ENCODE data around the gene SMURF1.

Gene SMURF1

GRCh38 chr7:99115379-99115778 lies 28.5 kb downstream of the SMURF1 start:
- no peak for ATAC-seq
- no peak for TF ChIP-seq ZNF8 (CRISPR knock-in tag; IDR thresholded peaks at IDR 0.05)
- no peak for TF ChIP-seq SNAI2 (CRISPR knock-in tag; IDR thresholded peaks at IDR 0.05)
- TF ChIP-seq ZFP30 (CRISPR knock-in tag; IDR thresholded peaks at IDR 0.05) = no peak
- TF ChIP-seq BACH2 (CRISPR knock-in tag; IDR thresholded peaks at IDR 0.05; ENCODE audit: borderline replicate concordance) = no peak
- TF ChIP-seq ESRRG (CRISPR knock-in tag; IDR thresholded peaks at IDR 0.05) = no peak
- no peak for TF ChIP-seq CSRNP3 (CRISPR knock-in tag; IDR thresholded peaks at IDR 0.05)
- no peak for TF ChIP-seq GLIS3 (CRISPR knock-in tag; IDR thresholded peaks at IDR 0.05)
- TF ChIP-seq CREB5 (CRISPR knock-in tag; IDR thresholded peaks at IDR 0.05; ENCODE audit: low read depth) = no peak
- no peak for TF ChIP-seq TCF4 (CRISPR knock-in tag; IDR thresholded peaks at IDR 0.05; ENCODE audit: borderline replicate concordance)
- no peak for TF ChIP-seq ZNF70 (CRISPR knock-in tag; IDR thresholded peaks at IDR 0.05)

GRCh38 chr7:99112979-99113378 lies 30.9 kb downstream of the SMURF1 start:
- TF ChIP-seq ZNF70 (CRISPR knock-in tag; IDR thresholded peaks at IDR 0.05) = no peak
- no peak for TF ChIP-seq PATZ1 (CRISPR knock-in tag; IDR thresholded peaks at IDR 0.05; ENCODE audit: borderline replicate concordance)
- no peak for TF ChIP-seq ZFP30 (CRISPR knock-in tag; IDR thresholded peaks at IDR 0.05)
- TF ChIP-seq ZC3H10 (CRISPR knock-in tag; IDR thresholded peaks at IDR 0.05) = no peak
- no peak for TF ChIP-seq ISL1 (CRISPR knock-in tag; IDR thresholded peaks at IDR 0.05)
- no peak for TF ChIP-seq TCF4 (CRISPR knock-in tag; IDR thresholded peaks at IDR 0.05; ENCODE audit: borderline replicate concordance)
- no peak for TF ChIP-seq TSHZ2 (CRISPR knock-in tag; IDR thresholded peaks at IDR 0.05)
- no peak for ATAC-seq

GRCh38 chr7:99112097-99112496 lies 31.8 kb downstream of the SMURF1 start:
- TF ChIP-seq RARB (CRISPR knock-in tag; IDR thresholded peaks at IDR 0.05) (no peak), ZNF70 (CRISPR knock-in tag; IDR thresholded peaks at IDR 0.05) (no peak), OSR1 (CRISPR knock-in tag; IDR thresholded peaks at IDR 0.05) (no peak), PATZ1 (CRISPR knock-in tag; IDR thresholded peaks at IDR 0.05; ENCODE audit: borderline replicate concordance) (no peak), TOX (CRISPR knock-in tag; IDR thresholded peaks at IDR 0.05; ENCODE audit: borderline replicate concordance) (no peak), ARNTL (CRISPR knock-in tag; IDR thresholded peaks at IDR 0.05; ENCODE audit: borderline replicate concordance, low read depth) (no peak)
- no peak for ATAC-seq

GRCh38 chr7:99111591-99111990 lies 32.3 kb downstream of the SMURF1 start:
- no peak for TF ChIP-seq CREB5 (CRISPR knock-in tag; IDR thresholded peaks at IDR 0.05; ENCODE audit: low read depth)
- no peak for ATAC-seq
